A673 (cell line): ENCODE measurements around the gene ZNF592.

Source experiments
- EZH2 ChIP-seq: fragments of 200-600 bp; sonication (generic); IDR thresholded peaks from 2 replicates; pipeline ENCODE4 v1.6.1; 2017; ENCODE audit warnings: borderline replicate concordance, low read depth, mild to moderate bottlenecking, mixed read lengths, antibody characterized with exemption, low read length; ENCODE audit not compliant: poor library complexity, severe bottlenecking
- TF ChIP-seq, protein P1 (sequence below): fragments of 300-800, 200-600 bp; sonication (generic); conservative IDR thresholded peaks from 2 replicates; pipeline ENCODE4 v1.5.1; 2017; ENCODE audit warnings: low read depth, mild to moderate bottlenecking, antibody characterized with exemption, low read length, moderate library complexity, mixed read lengths

- TF ChIP-seq, protein P1, sequence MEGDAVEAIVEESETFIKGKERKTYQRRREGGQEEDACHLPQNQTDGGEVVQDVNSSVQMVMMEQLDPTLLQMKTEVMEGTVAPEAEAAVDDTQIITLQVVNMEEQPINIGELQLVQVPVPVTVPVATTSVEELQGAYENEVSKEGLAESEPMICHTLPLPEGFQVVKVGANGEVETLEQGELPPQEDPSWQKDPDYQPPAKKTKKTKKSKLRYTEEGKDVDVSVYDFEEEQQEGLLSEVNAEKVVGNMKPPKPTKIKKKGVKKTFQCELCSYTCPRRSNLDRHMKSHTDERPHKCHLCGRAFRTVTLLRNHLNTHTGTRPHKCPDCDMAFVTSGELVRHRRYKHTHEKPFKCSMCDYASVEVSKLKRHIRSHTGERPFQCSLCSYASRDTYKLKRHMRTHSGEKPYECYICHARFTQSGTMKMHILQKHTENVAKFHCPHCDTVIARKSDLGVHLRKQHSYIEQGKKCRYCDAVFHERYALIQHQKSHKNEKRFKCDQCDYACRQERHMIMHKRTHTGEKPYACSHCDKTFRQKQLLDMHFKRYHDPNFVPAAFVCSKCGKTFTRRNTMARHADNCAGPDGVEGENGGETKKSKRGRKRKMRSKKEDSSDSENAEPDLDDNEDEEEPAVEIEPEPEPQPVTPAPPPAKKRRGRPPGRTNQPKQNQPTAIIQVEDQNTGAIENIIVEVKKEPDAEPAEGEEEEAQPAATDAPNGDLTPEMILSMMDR, result no peak
- TF ChIP-seq EZH2, result no peak
Measured at GRCh38 chr15:84810073-84810840, 61.9 kb downstream of the ZNF592 start.
